Measurements from ENCODE around the gene MERTK. TPM values are rescaled to one million over a fixed set of nuclear protein-coding genes. Genes with fewer than 3 reads are reported as not detected.

The MERTK gene
- total RNA-seq, 1 experiment from 2014 or later = 14.5 TPM

- DNase-seq (ENCODE audit: low read depth, low spot score) (no peak), ATAC-seq (0 out of 2 replicates have a peak, but pooled peaks have one; percentile 53)
- ChIA-PET CTCF (no interaction called here), POLR2A (no interaction called here)
- in situ Hi-C loops (cut with HindIII; ENCODE audit: low pct_unique_long_range_greater_than_20kb, low sequenced_read_pairs) = no loop called here
- BruUV-seq (replicated peaks) = no TSS peak
- H3K9me3 ChIP-seq (ENCODE audit: control insufficient read depth, insufficient read depth, low read depth, low read length) = no peaks in the 10 kb centered on the region
- intact Hi-C loops (cut with micrococcal nuclease; ENCODE audit: unreplicated experiment) = no loop called here
- no peak overlapping the region for H3K27ac ChIP-seq (ENCODE audit: low read length)
- no peaks in the 10 kb centered on the region for H3K27me3 ChIP-seq (ENCODE audit: control insufficient read depth, insufficient read depth, low read length)
- H3K36me3 ChIP-seq (ENCODE audit: control insufficient read depth, insufficient read depth, low read length) = no peaks in the 10 kb centered on the region
- TF ChIP-seq CTCF (IDR thresholded peaks at IDR 0.05) = no peak
- TF ChIP-seq POLR2AphosphoS5 (IDR thresholded peaks at IDR 0.05; ENCODE audit: low read depth, low read length) = no peak
- TF ChIP-seq TCF7L2 (IDR thresholded peaks at IDR 0.05; ENCODE audit: low read depth, low read length) = no peak
- TF ChIP-seq SIN3A (IDR thresholded peaks at IDR 0.05; ENCODE audit: borderline replicate concordance, insufficient read depth, low read depth, low read length) = no peak
- no peak for TF ChIP-seq REST (IDR thresholded peaks at IDR 0.05; ENCODE audit: insufficient read depth in 1 of 2, low read depth in 2 of 2, low read length in 1 of 2)
- peaks cover 7% of the 10 kb centered on the region; the same call in 1 of the 2 replicates for H3K4me1 ChIP-seq (ENCODE audit: control insufficient read depth, insufficient read depth, low read length)
- H3K4me3 ChIP-seq (ENCODE audit: low read depth in 2 of 2, low read length in 2 of 2) = no peak overlapping the region
Measured at GRCh38 chr2:112031473-112032223, 133.2 kb downstream of the MERTK start.

GRCh38 chr2:112032224-112032586 is 133.8 kb downstream of the MERTK start:
- no peak for TF ChIP-seq SIN3A (IDR thresholded peaks at IDR 0.05; ENCODE audit: borderline replicate concordance, insufficient read depth, low read depth, low read length)
- no peak for TF ChIP-seq POLR2AphosphoS5 (IDR thresholded peaks at IDR 0.05; ENCODE audit: low read depth, low read length)
- TF ChIP-seq TCF7L2 (IDR thresholded peaks at IDR 0.05; ENCODE audit: low read depth, low read length) = no peak
- no peak for TF ChIP-seq CTCF (IDR thresholded peaks at IDR 0.05)
- TF ChIP-seq REST (IDR thresholded peaks at IDR 0.05; ENCODE audit: insufficient read depth in 1 of 2, low read depth in 2 of 2, low read length in 1 of 2) = no peak
- H3K27me3 ChIP-seq (ENCODE audit: control insufficient read depth, insufficient read depth, low read length) = no peaks in the 10 kb centered on the region
- intact Hi-C loops (cut with micrococcal nuclease; ENCODE audit: unreplicated experiment) (no loop called here), in situ Hi-C loops (cut with HindIII; ENCODE audit: low pct_unique_long_range_greater_than_20kb, low sequenced_read_pairs) (no loop called here)
- H3K36me3 ChIP-seq (ENCODE audit: control insufficient read depth, insufficient read depth, low read length) = no peaks in the 10 kb centered on the region
- ChIA-PET POLR2A (no interaction called here), CTCF (interaction anchor here (1.0 kb wide), 1 partner anchor 17 kb away, joined by 3 read pairs; no protein-coding TSS in a partner anchor)
- H3K9me3 ChIP-seq (ENCODE audit: control insufficient read depth, insufficient read depth, low read depth, low read length) = no peaks in the 10 kb centered on the region
- BruUV-seq (replicated peaks) = no TSS peak
- H3K4me3 ChIP-seq (ENCODE audit: low read depth in 2 of 2, low read length in 2 of 2) = no peak overlapping the region
- no peak overlapping the region for H3K27ac ChIP-seq (ENCODE audit: low read length)
- ATAC-seq = no peak; the same call in 1 of the 2 replicates
- H3K4me1 ChIP-seq (ENCODE audit: control insufficient read depth, insufficient read depth, low read length) = peaks cover 7% of the 10 kb centered on the region; the same call in 1 of the 2 replicates
- no peak for DNase-seq (ENCODE audit: low read depth, low spot score)
